Measurements from ENCODE around the gene FAM193B. TPM values are rescaled to one million over a fixed set of nuclear protein-coding genes. Genes with fewer than 3 reads are reported as not detected.

Gene FAM193B
- total and polyA plus RNA-seq, 2 of the 13 experiments (the other 11 are each of a cell fraction or from before 2014, with no cell fraction given), result 21.2 to 40.9 TPM

DNA sequence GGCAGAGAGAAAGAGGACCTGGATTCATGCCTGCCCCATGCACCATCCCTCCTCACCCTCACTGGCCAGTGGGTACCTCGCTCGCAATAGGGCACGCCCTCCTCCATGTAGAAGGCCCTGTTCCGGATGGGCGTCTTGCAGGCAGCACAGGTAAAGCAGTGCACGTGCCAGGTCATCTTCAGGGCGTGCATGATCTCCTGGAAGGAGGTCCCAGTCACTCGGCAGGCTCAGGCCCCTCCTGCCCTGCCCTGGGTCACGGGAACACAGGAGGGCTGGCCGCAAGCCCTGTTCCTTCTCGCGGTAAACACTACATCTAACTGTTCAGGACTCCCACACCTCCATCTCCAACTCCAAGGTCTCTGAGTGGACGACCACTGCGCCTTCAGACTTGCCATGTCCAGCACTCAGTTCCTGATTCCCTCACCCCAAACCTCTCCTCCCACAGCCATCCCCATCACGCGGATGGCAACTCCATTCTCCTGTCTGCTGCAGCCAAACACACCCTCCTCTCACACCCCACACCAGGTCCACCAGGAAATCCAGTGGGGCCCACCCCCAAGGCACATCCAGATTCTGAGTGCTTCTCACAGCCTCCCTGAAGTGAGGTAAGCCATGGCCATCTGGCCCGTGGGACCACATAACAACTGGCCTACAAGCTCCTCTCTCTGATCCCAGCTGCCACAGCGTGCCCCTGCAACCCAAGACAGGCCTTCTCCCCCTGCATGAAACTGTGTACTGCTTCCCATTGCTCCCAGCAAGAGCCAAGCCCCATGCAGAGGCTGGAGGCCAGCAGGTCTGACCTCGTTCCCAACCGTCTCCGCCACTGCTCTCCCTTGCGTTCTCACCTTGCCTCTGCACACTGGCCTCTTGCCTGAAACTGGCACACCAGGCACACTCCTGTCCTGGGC is 70.1 kb downstream of the FAM193B start:
- H3K4me2 ChIP-seq (ENCODE audit: low read depth, low read length), result no peak overlapping the region
- FAIRE-seq (no peak), DNase-seq (ENCODE audit: low spot score) (no peak), ATAC-seq (no peak)
- H3K4me3 ChIP-seq (replicated peaks in 1 of 3; ENCODE audit: insufficient read depth in 1 of 3, low read depth in 2 of 3, low read length in 3 of 3), result no peak overlapping the region
- H3K9me3 ChIP-seq (ENCODE audit: low read length), result no peaks in the 10 kb centered on the region
- peak; percentile 55 for TF ChIP-seq AGO2 (optimal IDR thresholded peaks at IDR 0.05; ENCODE audit: low read depth, low read length)
- TF ChIP-seq ZNF451 (CRISPR knock-in tag; IDR thresholded peaks at IDR 0.05), result no peak
- 0 out of 2 replicates have a peak, but pooled peaks have one; percentile 23 for TF ChIP-seq RBFOX2 (IDR thresholded peaks at IDR 0.05; ENCODE audit: low read depth, low read length)
- no peak for TF ChIP-seq EEA1 (CRISPR knock-in tag; IDR thresholded peaks at IDR 0.05; ENCODE audit: borderline replicate concordance)
- 95% methylated on average over 12 of the region's 22 CpGs for WGBS (ENCODE audit: low lambda C conversion rate)
- H3K9ac ChIP-seq (ENCODE audit: insufficient read depth, low read depth, low read length), result no peak overlapping the region
- CTCF ChIA-PET (ENCODE audit: low intra/inter-chr PET ratio, low total read pairs), result no interaction called here
- peaks cover 3% of the 10 kb centered on the region for H3K4me1 ChIP-seq (ENCODE audit: insufficient read depth, low read length)
- H3K27ac ChIP-seq (ENCODE audit: extremely low read length, insufficient read depth, low read length), result no peak overlapping the region
- H3K27me3 ChIP-seq (ENCODE audit: control insufficient read depth in 1 of 2, insufficient read depth in 2 of 2, low read length in 2 of 2), result no peaks in the 10 kb centered on the region
- H3K79me2 ChIP-seq (ENCODE audit: insufficient read depth, low read length), result no peaks in the 10 kb centered on the region
- BruUV-seq (replicated peaks), result no TSS peak
- H4K20me1 ChIP-seq (ENCODE audit: insufficient read depth, low read length), result no peaks in the 10 kb centered on the region
- peaks cover 7 to 10% of the 10 kb centered on the region in 2 experiments; a peak in 4 of 5 replicates for H3K36me3 ChIP-seq (replicated peaks in 1 of 2; ENCODE audit: control insufficient read depth in 1 of 2, insufficient read depth in 2 of 2, low read length in 2 of 2)
- intact Hi-C loops (cut with micrococcal nuclease; ENCODE audit: unreplicated experiment) (no loop called here), in situ Hi-C loops (cut with HindIII; ENCODE audit: extremely low pct_ligation_motif_present, low pct_unique_long_range_greater_than_20kb) (no loop called here)
- no peak overlapping the region for H2AFZ ChIP-seq (ENCODE audit: low read length)
- POLR2A ChIA-PET, result no interaction called here

DNA sequence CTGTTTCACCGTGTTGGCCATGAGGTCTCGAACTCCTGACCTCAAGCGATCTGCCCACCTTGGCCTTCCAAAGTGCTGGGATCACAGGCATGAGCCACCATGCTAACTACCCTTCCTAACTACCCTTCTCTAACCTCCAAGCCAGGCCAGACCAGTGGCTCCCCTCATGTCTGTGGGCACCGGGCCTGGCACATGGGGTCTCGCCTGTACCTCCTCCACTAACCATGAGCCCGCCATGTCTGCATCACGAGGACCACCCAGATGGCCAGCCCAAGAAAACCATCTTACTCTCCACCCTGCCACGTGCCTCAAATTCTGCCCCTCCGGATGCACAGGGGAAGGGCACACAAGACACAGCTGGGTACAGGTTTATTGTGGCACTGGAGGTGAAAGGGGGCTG is 71.3 kb downstream of the FAM193B start:
- H3K4me3 ChIP-seq (replicated peaks in 1 of 3; ENCODE audit: insufficient read depth in 1 of 3, low read depth in 2 of 3, low read length in 3 of 3), result no peak overlapping the region
- ATAC-seq (no peak), FAIRE-seq (no peak), DNase-seq (ENCODE audit: low spot score) (no peak)
- H3K9me3 ChIP-seq (ENCODE audit: low read length), result no peaks in the 10 kb centered on the region
- intact Hi-C loops (cut with micrococcal nuclease; ENCODE audit: unreplicated experiment), result no loop called here
- 96% methylated on average over 9 of the region's 9 CpGs for WGBS (ENCODE audit: low lambda C conversion rate)
- ChIA-PET CTCF (ENCODE audit: low intra/inter-chr PET ratio, low total read pairs) (no interaction called here), POLR2A (no interaction called here)
- H3K27ac ChIP-seq (ENCODE audit: extremely low read length, insufficient read depth, low read length), result no peak overlapping the region
- TF ChIP-seq PATZ1 (CRISPR knock-in tag; IDR thresholded peaks at IDR 0.05), result no peak
- TF ChIP-seq, protein P1, sequence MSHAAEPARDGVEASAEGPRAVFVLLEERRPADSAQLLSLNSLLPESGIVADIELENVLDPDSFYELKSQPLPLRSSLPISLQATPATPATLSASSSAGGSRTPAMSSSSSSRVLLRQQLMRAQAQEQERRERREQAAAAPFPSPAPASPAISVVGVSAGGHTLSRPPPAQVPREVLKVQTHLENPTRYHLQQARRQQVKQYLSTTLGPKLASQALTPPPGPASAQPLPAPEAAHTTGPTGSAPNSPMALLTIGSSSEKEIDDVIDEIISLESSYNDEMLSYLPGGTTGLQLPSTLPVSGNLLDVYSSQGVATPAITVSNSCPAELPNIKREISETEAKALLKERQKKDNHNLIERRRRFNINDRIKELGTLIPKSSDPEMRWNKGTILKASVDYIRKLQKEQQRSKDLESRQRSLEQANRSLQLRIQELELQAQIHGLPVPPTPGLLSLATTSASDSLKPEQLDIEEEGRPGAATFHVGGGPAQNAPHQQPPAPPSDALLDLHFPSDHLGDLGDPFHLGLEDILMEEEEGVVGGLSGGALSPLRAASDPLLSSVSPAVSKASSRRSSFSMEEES (CRISPR knock-in tag; IDR thresholded peaks at IDR 0.05), result no peak
- TF ChIP-seq, protein P2, sequence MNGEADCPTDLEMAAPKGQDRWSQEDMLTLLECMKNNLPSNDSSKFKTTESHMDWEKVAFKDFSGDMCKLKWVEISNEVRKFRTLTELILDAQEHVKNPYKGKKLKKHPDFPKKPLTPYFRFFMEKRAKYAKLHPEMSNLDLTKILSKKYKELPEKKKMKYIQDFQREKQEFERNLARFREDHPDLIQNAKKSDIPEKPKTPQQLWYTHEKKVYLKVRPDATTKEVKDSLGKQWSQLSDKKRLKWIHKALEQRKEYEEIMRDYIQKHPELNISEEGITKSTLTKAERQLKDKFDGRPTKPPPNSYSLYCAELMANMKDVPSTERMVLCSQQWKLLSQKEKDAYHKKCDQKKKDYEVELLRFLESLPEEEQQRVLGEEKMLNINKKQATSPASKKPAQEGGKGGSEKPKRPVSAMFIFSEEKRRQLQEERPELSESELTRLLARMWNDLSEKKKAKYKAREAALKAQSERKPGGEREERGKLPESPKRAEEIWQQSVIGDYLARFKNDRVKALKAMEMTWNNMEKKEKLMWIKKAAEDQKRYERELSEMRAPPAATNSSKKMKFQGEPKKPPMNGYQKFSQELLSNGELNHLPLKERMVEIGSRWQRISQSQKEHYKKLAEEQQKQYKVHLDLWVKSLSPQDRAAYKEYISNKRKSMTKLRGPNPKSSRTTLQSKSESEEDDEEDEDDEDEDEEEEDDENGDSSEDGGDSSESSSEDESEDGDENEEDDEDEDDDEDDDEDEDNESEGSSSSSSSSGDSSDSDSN (CRISPR knock-in tag; IDR thresholded peaks at IDR 0.05), result no peak
- H4K20me1 ChIP-seq (ENCODE audit: insufficient read depth, low read length), result no peaks in the 10 kb centered on the region
- in situ Hi-C loops (cut with HindIII; ENCODE audit: extremely low pct_ligation_motif_present, low pct_unique_long_range_greater_than_20kb), result no loop called here
- no peak overlapping the region for H2AFZ ChIP-seq (ENCODE audit: low read length)
- no TSS peak for BruUV-seq (replicated peaks)
- peaks cover 15% of the 10 kb centered on the region for H3K4me1 ChIP-seq (ENCODE audit: insufficient read depth, low read length)
- H3K4me2 ChIP-seq (ENCODE audit: low read depth, low read length), result no peak overlapping the region
- H3K9ac ChIP-seq (ENCODE audit: insufficient read depth, low read depth, low read length), result no peak overlapping the region
- peaks cover 6 to 7% of the 10 kb centered on the region in 2 experiments; a peak in 4 of 5 replicates for H3K36me3 ChIP-seq (replicated peaks in 1 of 2; ENCODE audit: control insufficient read depth in 1 of 2, insufficient read depth in 2 of 2, low read length in 2 of 2)
- no peaks in the 10 kb centered on the region for H3K27me3 ChIP-seq (ENCODE audit: control insufficient read depth in 1 of 2, insufficient read depth in 2 of 2, low read length in 2 of 2)
- H3K79me2 ChIP-seq (ENCODE audit: insufficient read depth, low read length), result no peaks in the 10 kb centered on the region
